Measurements from ENCODE around the gene CAVIN2. TPM values are rescaled to one million over a fixed set of nuclear protein-coding genes. Genes with fewer than 3 reads are reported as not detected.

The CAVIN2 gene
- total RNA-seq, 1 experiment from 2014 or later = not detected

- H3K36me3 Mint-ChIP-seq (ENCODE audit: insufficient read depth, unreplicated experiment) = no peaks in the 10 kb centered on the region
- H3K27me3 ChIP-seq (replicated peaks; ENCODE audit: control insufficient read depth, insufficient read depth, low read length) = no peaks in the 10 kb centered on the region
- H3K9me3 ChIP-seq = no peaks in the 10 kb centered on the region
- H3K36me3 ChIP-seq (ENCODE audit: control insufficient read depth, insufficient read depth, low read length) = no peaks in the 10 kb centered on the region
- no peak overlapping the region for H3K4me3 ChIP-seq (ENCODE audit: low read depth, low read length)
- CTCF ChIA-PET = no interaction called here
- H3K27ac Mint-ChIP-seq (ENCODE audit: unreplicated experiment) = no peak overlapping the region
- TF ChIP-seq, protein P1, sequence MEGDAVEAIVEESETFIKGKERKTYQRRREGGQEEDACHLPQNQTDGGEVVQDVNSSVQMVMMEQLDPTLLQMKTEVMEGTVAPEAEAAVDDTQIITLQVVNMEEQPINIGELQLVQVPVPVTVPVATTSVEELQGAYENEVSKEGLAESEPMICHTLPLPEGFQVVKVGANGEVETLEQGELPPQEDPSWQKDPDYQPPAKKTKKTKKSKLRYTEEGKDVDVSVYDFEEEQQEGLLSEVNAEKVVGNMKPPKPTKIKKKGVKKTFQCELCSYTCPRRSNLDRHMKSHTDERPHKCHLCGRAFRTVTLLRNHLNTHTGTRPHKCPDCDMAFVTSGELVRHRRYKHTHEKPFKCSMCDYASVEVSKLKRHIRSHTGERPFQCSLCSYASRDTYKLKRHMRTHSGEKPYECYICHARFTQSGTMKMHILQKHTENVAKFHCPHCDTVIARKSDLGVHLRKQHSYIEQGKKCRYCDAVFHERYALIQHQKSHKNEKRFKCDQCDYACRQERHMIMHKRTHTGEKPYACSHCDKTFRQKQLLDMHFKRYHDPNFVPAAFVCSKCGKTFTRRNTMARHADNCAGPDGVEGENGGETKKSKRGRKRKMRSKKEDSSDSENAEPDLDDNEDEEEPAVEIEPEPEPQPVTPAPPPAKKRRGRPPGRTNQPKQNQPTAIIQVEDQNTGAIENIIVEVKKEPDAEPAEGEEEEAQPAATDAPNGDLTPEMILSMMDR (IDR thresholded peaks at IDR 0.05; ENCODE audit: insufficient read depth in 1 of 2, low read depth in 1 of 2, low read length in 1 of 2, severe bottlenecking in 1 of 2, unreplicated experiment in 1 of 2) = no peak
- no peaks in the 10 kb centered on the region for H3K4me1 ChIP-seq
- H3K4me1 Mint-ChIP-seq (ENCODE audit: low read depth, unreplicated experiment) = no peaks in the 10 kb centered on the region
- DNase-seq = no peak
- POLR2A ChIA-PET = no interaction called here
- H3K27me3 Mint-ChIP-seq (ENCODE audit: insufficient read depth, unreplicated experiment) = no peaks in the 10 kb centered on the region
- BruUV-seq (replicated peaks) = no TSS peak
- no peak overlapping the region for H3K4me3 Mint-ChIP-seq (ENCODE audit: unreplicated experiment)
- intact Hi-C loops (cut with micrococcal nuclease; ENCODE audit: unreplicated experiment) = no loop called here
- no peaks in the 10 kb centered on the region for H3K9me3 Mint-ChIP-seq (ENCODE audit: unreplicated experiment)
Observed at GRCh38 chr2:191836471-191836852, 10.4 kb downstream of the CAVIN2 start.

GRCh38 chr2:191835539-191836350 lies 11.1 kb downstream of the CAVIN2 start:
- H3K36me3 Mint-ChIP-seq (ENCODE audit: insufficient read depth, unreplicated experiment) = no peaks in the 10 kb centered on the region
- POLR2A ChIA-PET = no interaction called here

GRCh38 chr2:191835100-191835499 lies 11.8 kb downstream of the CAVIN2 start:
- DNase-seq = no peak
- TF ChIP-seq, protein P1 (IDR thresholded peaks at IDR 0.05; ENCODE audit: insufficient read depth in 1 of 2, low read depth in 1 of 2, low read length in 1 of 2, severe bottlenecking in 1 of 2, unreplicated experiment in 1 of 2) = no peak
- H3K9me3 ChIP-seq = no peaks in the 10 kb centered on the region
- no peaks in the 10 kb centered on the region for H3K27me3 Mint-ChIP-seq (ENCODE audit: insufficient read depth, unreplicated experiment)
- H3K4me1 Mint-ChIP-seq (ENCODE audit: low read depth, unreplicated experiment) = no peaks in the 10 kb centered on the region
- ChIA-PET POLR2A (no interaction called here), CTCF (no interaction called here)
- no TSS peak for BruUV-seq (replicated peaks)
- no peaks in the 10 kb centered on the region for H3K9me3 Mint-ChIP-seq (ENCODE audit: unreplicated experiment)
- intact Hi-C loops (cut with micrococcal nuclease; ENCODE audit: unreplicated experiment) = no loop called here
- no peaks in the 10 kb centered on the region for H3K36me3 ChIP-seq (ENCODE audit: control insufficient read depth, insufficient read depth, low read length)
- no peak overlapping the region for H3K27ac Mint-ChIP-seq (ENCODE audit: unreplicated experiment)
- H3K4me3 ChIP-seq (ENCODE audit: low read depth, low read length) = no peak overlapping the region
- no peaks in the 10 kb centered on the region for H3K4me1 ChIP-seq
- H3K4me3 Mint-ChIP-seq (ENCODE audit: unreplicated experiment) = no peak overlapping the region
- H3K27me3 ChIP-seq (replicated peaks; ENCODE audit: control insufficient read depth, insufficient read depth, low read length) = no peaks in the 10 kb centered on the region
- H3K36me3 Mint-ChIP-seq (ENCODE audit: insufficient read depth, unreplicated experiment) = no peaks in the 10 kb centered on the region

More at GRCh38 chr2:191835539-191836350, 11.1 kb downstream of the CAVIN2 start:
- Mint-ChIP-seq H3K27ac (ENCODE audit: unreplicated experiment) (no peak overlapping the region), H3K4me1 (ENCODE audit: low read depth, unreplicated experiment) (no peaks in the 10 kb centered on the region), H3K4me3 (ENCODE audit: unreplicated experiment) (no peak overlapping the region), H3K9me3 (ENCODE audit: unreplicated experiment) (no peaks in the 10 kb centered on the region), H3K27me3 (ENCODE audit: insufficient read depth, unreplicated experiment) (no peaks in the 10 kb centered on the region)
- no peaks in the 10 kb centered on the region for H3K36me3 ChIP-seq (ENCODE audit: control insufficient read depth, insufficient read depth, low read length)
- H3K4me1 ChIP-seq = no peaks in the 10 kb centered on the region
- no peaks in the 10 kb centered on the region for H3K9me3 ChIP-seq
- CTCF ChIA-PET = no interaction called here
- DNase-seq = peak in 1 of 2 experiments; percentile 11
- no peak overlapping the region for H3K4me3 ChIP-seq (ENCODE audit: low read depth, low read length)
- BruUV-seq (replicated peaks) = no TSS peak
- H3K27me3 ChIP-seq (replicated peaks; ENCODE audit: control insufficient read depth, insufficient read depth, low read length) = no peaks in the 10 kb centered on the region
- intact Hi-C loops (cut with micrococcal nuclease; ENCODE audit: unreplicated experiment) = no loop called here
- TF ChIP-seq, protein P1 (IDR thresholded peaks at IDR 0.05; ENCODE audit: insufficient read depth in 1 of 2, low read depth in 1 of 2, low read length in 1 of 2, severe bottlenecking in 1 of 2, unreplicated experiment in 1 of 2) = peak in 1 of 2 experiments; percentile 11
